ENCODE data around the gene PPP1R12C.
"Not testable (repeated sequence)": the region's sequence is repeated elsewhere in the genome, so short reads cannot be mapped to it uniquely, and the experiment has no call there.

Gene PPP1R12C

DNA sequence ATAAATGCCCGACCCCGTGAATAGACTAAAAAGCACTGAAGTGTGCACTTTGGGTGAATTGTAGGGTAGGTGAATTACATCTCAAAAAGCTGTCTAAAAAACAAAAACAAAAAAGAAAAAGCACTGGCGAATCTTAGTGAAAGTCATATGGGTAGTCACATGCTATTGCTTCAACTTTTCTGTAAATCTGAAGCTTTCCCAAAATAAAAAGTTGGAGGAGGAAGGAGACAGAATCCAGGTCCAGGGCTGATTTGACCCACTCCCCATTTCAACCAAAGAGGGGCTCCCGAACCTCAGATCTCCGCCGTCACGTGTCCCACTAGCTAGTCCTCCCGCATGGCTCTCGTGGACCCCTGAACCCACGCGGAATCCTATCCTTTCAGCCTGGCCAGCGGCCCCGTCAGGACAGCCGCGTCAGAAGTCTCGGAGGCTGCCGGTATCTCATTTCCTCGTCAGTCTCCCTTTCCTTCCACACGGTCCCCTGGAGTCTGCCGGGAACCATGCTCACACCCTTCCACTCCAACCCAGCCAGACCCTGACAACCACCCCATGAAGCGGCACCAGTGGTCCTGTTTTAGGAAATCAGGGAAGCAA lies 6.1 kb downstream of the PPP1R12C start:
- DNase-seq (ENCODE audit: low spot score), result no peak

DNA sequence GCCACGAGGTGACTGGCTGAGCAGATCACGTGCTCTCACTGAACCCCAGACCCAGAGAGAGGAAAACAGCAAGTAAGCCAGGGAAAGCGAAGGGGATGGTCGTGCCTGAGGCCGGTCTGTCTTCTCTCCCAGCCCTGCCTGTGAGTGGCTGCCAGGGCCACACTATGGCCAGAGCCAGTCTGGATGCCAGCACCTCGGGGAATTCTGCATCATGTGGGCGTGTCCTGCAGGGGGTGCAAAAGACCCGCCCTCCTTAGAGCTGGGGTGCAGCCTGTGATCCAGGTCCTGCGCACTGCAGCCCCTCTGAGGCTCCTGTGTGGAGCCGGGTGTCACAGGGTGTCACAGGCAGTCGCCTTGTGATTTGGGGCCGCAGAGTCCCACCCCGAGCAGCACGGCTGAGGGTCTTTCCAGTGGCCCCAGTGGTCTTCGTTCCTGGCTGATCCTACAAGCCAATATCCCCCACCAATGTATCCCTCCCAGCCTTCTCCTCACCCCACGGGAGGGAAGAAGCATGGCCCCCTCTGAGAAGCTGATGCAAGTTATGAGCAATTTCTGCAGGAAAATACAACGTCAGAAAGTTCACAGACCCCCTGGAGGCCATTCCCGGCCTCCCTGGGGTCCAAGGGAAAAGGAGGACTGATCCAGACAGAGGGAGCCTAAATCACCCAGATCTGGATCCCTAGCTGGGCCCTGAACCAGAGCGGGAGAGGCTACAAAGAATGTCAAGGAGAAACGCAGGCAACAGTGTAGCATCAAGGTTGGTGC lies 7.7 kb downstream of the PPP1R12C start:
- no peak for DNase-seq (ENCODE audit: low spot score)

DNA sequence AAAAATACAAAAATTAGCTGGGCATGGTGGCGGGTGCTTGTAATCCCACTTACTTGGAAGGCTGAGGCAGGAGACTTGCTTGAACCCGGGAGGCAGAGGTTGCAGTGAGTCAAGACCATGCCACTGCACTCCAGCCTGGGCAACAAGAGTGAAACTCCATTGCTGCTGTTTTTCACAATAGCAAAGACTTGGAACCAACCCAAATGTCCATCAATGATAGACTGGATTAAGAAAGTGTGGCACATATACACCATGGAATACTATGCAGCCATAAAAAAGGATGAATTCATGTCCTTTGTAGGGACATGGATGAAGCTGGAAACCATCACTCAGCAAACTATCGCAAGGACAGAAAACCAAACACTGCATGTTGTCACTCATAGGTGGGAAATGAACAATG lies 10.2 kb downstream of the PPP1R12C start:
- DNase-seq (ENCODE audit: low spot score), result not testable (repeated sequence)

DNA sequence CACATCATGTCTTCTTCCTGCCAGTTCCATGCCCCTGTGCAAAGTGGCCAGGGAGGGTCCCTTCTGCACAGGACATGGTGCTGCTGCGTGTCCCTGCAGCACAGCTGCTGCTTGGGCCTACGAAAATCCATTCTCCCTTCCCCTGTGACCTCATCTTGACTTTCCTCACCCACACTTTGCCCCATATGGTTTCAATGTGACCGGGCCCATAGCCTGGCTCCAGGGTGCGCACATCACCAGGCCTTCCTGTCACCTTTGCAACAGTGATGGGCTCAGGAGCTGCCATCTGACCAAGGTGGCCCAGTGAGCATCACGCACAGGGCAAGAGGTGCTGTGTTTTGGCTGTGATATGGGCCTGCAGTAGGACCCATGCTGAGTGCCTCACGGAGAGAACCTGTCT lies 10.8 kb downstream of the PPP1R12C start:
- DNase-seq (ENCODE audit: low spot score), result no peak

DNA sequence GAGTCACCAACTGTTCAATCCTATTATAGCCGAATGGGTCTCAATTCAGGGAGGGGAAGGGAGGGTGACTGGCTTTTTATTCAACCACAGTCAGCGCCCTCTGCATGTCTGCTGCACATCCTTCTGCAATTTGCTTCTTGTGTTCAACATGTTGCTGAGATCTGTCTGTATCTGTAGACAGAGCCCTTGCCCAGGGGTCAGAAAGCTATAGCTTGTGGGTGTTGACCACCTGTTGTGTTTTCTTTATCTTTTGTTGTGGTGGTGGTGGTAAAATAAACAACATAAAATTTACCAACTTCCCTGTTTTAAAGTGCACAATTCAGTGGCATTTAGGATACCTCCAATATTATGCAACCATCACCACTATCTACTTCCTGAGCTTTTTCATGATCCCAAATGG lies 12.2 kb downstream of the PPP1R12C start:
- no peak for DNase-seq (ENCODE audit: low spot score)

DNA sequence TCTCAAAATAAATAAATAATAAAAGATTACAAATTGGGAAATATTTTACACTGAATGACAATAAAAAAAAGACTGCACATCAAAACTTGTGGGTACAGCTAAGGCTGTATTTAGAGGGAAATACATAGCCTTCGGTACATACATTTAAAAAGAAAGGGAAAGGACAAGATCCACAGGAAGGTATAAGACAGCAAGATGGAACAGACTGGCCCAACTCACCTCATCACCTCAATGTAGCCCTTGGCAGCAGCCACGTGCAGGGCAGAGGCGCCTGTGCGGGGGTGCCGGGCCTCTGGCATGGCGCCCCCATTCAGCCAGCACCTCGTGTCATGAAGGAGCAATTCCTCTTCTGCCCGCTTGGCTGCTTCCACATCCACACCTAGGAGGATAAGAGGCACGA lies 14.2 kb downstream of the PPP1R12C start:
- DNase-seq (ENCODE audit: low spot score), result no peak

DNA sequence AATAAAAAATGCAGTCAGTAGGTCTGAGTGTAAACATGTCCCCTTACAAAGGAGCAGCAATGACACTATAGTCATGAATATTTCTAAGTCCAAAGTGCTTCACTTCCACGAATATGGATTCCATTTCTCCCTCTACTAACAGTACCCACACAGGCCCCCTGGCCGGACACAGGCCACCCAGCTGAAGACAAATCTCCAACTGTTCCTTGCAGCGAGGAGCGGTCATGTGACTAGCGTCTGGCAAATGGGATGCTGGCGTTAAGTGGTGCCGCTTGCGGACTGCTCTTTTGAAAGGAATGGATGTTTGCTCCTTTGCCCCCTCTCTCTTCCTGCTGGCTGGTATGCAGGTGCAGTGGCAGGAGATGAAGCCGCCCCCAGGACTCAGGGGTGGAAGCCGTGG lies 16.2 kb downstream of the PPP1R12C start:
- DNase-seq (ENCODE audit: low spot score), result no peak

DNA sequence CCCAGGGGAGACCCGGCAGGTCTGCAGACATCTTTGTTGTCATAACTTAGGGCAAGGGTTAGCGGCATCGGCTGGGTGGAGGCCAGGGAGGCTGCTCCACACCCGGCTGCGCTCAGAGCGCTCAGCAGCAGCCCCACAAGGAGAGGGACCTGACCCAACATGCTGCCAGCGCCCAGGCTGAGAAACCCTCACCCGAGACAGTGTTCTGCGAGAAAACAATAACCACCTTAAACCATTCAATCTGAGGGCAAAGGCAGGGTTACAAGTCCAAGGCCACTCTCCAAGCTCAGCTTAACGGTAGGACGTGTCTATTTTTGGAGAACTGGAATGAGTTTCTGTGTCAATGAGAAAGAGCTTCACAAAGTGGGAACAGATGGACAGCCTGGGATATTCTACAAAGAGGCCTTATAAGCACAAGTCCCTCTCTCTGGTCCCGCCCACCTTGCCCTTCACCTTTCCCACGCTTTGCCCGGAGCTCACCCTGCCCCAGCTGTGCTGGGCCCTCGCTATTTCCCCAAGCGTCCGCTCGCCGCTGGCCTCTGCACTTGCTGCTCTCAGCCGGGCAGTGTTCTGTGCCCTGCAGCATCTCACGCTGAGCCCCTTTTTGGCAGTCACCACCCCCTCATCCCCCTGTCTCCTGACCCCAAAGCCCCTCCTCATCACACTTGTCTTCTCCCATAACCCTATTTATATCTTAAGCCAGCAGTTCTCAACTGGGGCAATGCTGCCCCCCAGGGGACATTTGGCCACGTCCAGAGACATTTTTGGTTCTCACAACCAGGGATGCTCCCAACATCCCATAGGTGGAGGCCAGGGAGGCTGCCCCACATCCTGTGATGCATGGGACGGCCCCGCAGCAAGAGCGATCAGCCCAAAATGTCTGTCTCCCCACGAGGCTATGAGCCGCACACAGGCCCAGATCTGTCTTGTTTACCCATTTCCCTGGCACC lies 17.6 kb downstream of the PPP1R12C start:
- no peak for DNase-seq (ENCODE audit: low spot score)

DNA sequence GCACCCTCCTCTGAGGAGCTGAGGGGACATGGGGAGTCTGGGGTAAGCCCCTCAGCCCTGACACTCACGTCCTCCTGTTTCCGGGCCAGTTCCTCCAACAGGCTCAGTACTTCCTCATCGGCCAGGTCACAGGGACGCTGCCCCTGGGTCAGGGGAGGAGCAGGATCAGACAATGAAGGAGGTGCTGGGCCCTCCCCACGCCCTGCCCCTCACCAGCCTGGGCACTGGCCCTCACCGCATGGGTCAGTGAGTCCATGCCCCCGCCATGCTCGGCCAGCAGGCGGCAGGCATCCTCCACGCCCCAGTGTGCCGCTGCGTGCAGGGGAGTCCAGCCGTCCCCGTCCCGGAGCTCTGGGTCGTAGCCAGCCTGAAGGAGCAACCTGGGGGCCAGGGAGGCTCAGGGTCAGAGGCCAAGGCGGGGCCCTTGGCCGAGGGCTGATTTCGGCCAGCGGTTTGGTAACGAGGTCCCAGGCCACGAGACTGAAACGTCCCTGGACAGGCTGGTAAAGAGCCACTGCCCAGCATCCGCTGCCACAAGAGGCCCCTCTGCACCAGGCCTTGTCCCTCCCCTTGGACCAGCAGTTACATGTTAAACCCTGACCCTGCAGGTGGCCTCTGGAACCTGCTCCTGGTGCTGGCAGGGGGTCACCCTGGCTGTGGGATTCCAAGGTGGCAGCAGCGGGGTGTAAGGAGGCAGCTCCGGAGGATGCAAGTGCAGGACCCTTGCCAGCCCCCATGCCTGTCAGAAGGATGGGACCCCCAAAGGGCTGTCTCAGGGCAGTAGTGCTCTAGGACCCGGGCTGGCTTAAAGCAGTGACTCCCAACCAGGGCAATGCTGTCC lies 18.5 kb downstream of the PPP1R12C start:
- no peak for DNase-seq (ENCODE audit: low spot score)

DNA sequence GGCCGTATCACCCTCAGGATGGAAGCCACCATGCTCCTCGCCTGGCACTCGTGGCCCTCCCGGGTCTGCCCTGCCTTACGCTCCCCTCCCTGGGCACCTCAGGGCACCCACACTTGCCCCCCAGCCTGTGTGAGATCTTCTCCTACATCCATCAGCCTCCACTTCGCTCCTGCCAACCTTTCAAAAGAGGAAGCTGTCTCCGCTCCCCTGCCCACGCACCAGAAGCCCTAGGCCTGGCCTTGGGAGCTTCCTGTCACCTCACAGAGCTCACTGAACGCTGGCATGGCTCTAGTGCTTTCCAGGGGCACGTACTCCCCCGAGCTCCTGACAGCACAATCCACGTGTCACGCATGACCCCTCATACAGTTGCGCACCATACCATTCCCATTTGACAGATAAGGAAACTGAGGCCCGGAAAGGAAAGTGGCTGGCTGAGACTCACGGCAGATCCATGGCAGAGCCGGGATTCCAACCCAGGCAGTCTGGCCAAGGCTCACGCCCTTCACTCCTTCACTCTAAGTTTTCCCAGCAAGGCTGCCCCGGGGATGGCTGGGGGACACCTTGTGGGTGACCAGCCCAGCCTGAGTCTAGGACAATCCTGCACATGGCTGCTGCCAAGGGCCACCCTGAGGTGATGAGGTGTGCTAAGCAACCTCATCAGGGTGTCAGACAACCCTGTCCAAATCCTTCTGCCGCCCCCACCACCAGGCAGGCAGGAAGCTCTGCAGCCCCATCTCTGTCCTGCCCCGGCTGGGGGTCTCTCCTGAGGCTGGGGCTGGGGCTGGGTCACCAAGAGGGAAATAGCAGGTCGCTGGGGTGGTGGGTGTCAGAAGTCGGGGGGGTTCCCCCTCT lies 19.3 kb downstream of the PPP1R12C start:
- no peak for DNase-seq (ENCODE audit: low spot score)

DNA sequence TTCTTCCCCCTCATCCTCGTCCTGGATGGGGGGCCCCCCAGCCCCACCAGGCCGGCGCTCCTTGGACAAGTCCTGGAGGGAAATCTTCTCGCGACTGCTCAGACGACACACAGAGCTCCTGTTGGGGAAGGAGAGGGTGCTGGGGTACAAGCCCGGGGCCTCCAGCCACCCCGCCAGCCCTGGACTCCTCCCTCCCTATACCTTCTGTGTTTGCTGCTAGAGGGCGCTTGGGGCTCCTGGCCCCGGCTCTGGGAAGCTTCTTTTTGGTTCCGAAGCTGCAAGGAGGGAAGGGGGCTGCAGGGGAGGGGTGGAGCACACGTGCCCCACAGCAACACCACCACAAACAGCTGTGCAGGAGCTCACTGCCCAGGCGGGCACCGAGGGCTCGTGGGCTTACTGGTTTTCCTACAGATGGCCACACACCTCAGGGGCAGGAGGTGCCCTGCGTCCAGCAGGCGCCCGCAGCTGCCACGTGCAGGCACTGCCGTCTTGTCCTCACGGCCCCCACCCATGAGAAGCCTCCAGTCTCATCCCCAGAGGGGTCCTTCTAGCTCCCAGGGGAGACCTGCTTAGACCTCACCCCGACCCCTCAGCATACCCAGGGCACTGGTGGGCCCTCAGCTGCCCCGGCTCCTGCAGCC lies 21.3 kb downstream of the PPP1R12C start:
- no peak for DNase-seq (ENCODE audit: low spot score)

DNA sequence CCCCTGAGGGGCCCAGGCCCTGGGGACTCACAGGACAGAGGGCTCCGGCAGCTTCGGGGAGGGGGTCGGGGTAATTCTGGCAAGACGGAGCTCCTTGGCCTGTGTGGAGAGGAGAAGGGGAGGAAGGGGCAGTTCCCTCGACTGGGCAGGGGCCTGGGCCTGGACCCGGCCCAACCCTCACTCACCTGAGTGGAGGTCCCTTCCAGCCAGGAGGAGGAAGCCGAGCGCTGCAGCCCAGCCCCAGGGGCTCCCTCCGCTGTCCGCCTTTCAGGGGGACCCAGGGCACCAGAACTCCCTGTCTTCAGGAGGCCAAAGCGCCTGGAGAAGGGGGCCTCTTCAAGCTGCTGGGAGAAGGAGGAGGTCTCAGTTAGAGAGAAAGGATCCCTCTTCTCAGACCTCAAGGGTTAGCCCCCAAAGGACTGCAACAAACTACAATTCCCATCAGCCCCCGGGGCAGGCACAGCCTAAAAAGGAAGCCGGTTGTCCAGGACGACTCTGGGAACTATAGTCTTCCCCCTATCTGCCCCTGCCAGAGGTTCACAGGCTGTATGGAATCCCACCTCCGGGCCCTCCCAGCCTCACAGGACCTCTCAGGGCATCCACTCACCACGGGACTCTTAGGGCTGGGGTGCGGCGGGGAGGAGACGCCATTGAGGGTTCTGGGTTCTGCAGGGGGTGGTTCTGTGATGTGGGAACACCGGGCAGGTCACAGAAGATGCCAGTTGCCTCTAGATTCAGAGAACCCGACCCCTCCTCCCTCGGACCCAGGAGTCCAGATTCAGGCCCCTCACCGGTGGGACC lies 22.0 kb downstream of the PPP1R12C start:
- no peak for DNase-seq (ENCODE audit: low spot score)

DNA sequence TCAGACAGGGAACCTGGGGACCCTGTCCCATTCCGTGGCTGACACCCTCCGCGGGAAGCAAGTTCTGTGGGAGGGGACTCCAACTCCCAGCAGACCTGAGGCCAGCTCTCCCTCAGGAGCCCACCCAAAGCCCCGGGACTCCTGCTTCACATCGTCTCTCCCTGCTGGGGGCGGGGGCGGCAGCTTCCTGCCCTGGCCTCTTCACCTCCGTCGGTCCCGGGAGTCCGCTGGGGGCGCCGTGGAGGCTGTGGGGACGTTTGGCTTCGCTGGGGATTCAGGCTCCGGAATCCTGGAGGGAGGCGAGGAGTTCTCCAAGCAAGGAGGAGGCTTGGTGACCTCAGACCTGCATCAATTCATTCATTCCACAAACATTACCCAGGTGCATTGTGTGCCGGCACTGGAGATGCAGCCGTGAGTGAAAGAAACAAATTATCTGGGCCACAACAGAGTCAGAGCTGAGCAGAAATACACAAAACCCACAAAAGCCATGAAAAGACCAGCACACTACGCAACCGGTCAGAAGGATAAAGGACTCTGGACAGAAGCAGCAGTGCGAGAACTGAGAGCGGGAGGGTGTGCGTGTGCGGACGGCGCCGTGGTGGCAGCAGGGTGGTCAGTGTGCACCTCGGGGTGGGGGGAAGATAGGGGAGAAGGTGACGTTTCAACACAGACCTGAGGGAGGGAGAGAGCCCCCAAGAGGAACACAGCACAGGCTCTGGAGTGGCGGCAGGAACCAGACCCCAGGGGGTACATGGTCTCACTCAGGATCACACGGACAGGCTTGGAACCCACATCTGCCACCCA lies 22.8 kb downstream of the PPP1R12C start:
- DNase-seq (ENCODE audit: low spot score), result no peak

DNA sequence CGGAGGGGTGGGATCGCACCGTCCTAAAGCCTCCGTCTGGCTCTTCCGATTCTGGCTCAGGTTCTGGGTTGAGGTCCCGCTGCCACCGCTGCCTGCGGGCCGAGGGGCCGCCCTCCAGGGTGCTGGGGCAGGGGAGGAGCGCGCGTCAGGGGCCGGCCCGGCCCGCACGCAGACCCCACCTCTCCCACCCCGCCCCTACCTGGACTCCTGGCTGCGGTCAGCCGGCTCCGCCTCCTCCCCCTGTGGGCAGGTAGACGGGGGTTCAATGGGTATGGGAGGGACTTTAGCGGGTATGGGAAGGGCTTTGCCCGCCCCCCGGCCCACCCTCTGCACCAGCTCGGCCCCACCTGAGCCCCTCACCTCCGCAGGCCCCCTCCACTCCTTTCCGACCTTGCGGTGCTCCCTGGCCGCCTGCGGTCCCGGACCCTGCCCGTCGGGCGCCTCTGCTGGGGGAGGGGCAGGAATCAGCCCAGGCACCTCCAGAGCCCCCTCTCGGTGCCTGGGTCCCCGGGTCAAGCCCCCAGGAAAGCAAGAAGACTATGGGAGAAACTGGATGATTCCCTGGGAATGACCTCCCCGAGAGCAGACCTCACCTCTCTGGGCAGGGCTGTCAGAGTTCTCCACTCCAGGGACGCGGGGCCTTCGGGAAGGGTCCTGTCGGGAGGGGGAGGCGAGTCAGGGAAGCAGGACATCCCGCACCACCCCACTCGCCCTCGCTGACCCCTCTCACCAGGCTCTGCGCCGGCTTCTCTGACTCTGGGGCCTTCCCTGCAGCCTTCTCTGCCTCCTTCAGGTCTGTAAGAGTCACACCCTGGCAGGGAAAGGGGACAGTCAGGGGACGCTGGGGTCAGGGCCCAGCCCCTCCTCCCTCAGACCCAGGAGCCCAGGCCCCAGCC lies 24.8 kb downstream of the PPP1R12C start:
- no peak for DNase-seq (ENCODE audit: low spot score)

DNA sequence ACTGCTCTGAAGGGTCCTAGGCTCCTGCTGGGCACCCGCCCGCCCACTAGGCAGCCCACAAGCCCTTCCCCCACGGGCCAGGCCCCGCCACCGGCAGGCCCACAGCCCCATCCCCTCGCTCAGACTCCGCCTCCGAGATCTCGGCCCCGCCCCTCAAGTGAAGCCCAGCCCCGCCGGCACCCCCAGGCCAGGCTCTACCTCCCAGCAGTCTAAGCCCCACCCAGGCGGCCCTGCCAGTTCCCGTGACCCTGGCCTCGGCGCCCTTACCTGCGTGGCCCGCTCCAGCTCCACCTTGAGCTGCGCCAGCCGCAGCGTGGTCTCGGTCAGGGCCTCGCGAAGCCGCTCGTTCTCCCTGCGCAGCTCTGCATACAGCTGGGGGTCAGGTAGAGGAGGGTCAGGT lies 25.5 kb downstream of the PPP1R12C start:
- no peak for DNase-seq (ENCODE audit: low spot score)

DNA sequence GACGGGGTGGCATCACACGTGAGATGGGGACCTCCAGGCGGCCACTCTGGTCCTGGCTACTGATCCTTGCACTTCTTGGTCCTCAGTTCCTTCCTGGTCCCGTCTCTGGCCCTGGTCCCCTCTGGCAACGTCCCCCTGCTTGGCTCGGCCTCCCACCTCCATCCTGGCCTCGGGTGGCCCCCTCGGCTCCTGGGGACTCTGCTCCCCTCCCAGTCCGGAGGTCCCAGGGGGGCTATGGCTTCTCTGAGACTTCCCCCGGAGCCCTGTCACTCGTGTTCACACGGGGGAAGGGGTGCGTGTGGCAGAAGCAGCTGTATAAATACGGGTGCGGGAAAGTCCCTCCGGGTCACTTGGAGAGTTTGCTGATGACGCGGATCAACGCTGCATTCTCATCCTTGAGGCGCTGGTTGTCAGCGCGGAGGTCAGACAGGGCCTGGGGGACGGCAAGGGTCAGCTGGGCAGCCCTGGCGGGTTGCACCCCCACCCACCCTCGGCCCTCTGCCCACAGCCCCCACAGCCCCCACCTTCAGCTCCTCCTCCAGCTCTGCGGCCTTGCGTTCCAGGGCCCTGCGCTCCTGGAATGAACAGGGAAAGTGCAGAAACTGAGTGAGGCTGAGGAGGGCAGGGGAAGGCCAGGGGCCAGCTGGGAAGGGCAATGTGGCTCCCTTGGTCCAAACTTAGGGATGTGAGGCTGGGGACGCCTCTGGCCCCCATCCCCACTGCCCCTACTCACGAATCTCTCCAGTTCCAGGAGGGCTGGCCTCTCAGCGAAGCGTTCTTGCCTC lies 26.1 kb downstream of the PPP1R12C start:
- DNase-seq (ENCODE audit: low spot score), result no peak

DNA sequence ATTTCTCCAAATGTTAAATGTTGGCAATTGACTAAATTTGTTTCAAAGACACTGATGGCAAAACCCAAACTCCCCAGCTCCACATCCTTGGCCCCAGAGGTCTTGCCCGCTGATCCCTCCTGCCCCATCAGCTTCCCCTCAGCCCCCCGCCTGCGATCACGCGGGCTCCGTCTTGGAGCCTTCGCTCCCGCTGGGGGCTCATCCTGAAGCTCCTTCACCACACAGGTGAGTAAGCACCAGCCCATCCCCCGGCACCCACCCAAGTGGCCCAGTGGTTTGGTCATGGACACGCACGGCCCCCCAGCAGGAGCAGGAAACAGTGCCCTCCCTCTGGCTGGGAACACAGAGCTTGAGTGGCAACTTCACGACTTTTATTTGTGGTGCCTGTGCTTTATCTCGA lies 26.9 kb downstream of the PPP1R12C start:
- no peak for DNase-seq (ENCODE audit: low spot score)
